ENCODE results near the gene ARV1.
A peak's percentile ranks its signal among the peaks of the same experiment; 100 is the strongest.

The ARV1 gene

DNA sequence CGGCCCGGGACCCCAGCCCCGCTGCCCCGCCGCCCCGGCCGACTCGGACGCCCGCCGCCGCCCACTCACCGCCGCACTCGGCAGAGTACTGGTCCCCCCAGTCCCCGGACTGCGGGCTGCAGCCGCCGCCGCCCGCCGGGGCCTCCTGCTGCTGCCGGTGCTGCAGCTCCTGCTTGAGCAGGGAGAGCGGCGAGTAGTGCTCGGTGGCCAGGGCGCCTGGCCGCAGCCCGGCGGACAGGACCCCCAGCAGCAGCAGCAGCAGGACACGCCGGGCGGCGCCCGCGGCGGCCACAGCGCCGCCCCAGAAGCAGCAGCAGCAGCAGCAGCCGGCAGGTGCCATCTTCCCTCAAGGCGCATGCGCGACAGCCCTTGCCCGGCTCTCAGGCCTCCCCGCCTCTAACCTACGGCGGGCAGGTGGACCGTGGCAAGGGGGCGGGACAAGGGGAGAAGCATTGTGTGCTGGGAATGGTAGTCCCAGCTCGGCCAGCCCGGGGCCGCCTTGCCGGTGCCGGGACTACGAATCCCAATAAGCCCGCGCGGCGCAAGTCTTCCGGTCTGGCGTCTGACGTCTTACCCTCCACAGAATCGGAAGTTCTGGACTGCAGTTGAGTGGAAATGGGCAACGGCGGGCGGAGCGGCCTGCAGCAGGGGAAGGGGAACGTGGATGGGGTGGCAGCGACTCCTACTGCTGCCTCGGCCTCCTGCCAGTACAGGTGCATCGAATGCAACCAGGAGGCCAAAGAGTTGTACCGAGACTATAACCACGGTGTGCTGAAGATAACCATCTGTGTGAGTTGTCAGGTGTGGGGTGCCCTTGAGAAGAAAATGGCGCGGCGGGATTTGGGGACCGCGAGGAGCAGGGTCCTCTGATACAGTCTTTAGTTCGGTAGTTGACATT lies at the start of gene ARV1, which contains the start of gene TTC13:
Gene ARV1, plus strand, starts transcription at position 604 of the 898 bp plus-strand sequence. Its CDS starts 12 bp downstream, at position 616.
Gene TTC13, minus strand, starts transcription at position 371 of the 898 bp plus-strand sequence. Its CDS starts 31 bp downstream, at position 340.
- peak; percentile 96 for DNase-seq (ENCODE audit: low read depth)

DNA sequence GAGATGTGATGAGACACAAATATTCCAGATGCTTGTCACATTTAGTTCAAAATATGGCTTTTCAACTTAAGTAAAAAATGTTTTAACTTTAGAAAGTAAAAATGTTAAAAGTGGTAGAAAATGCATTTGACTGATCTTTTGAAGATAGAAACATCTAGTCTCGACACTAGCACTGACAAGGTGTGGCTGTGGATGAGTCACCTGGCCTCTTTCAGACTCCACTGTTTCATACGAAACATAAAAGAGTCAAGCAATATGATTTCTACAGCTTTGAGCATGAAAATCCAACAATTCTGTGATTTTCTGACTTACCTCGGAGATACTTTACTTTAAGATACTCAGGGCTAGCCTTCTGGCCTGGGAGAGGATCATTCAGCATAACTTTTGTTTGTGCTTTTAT lies 47.9 kb upstream of the ARV1 start:
- DNase-seq (ENCODE audit: low read depth): no peak

DNA sequence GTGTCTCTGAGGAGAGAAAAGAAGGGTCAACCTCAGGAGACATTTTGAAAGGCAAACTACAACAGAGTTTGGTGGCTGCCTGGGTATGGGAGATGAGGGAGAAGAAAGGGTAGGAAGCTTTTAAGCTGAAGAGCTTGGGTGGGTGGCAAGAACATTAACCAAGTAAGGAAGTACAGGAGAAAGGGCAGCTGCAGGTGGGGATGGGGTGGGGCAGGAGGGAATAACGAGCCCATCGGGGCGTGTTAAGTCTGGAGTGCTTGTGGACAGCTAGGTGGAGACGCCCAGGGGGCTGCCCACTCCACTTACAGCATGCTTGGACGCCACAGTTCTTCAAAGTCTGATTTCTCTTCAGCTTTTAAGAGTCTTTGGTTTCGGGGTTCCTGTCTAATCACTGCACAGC lies 43.0 kb upstream of the ARV1 start:
- DNase-seq (ENCODE audit: low read depth): no peak

DNA sequence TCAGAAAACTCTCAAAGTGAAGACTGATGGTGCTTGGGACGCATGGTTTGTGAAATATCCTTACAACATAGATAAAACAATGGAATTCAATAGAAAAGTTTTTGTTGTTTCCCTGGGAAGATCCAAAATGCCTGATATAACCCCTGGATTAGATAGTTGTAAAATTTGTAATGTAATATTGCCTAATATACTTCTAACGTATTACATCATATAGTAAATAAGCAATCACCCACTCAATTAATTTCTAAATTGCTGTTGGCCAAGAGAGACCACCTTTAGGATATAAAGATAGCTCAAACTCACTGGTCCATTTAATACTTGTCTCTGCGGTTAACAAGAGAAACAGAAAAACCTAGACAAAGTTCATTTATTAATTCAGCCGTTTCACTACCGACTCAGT lies 42.4 kb upstream of the ARV1 start:
- DNase-seq (ENCODE audit: low read depth): no peak

DNA sequence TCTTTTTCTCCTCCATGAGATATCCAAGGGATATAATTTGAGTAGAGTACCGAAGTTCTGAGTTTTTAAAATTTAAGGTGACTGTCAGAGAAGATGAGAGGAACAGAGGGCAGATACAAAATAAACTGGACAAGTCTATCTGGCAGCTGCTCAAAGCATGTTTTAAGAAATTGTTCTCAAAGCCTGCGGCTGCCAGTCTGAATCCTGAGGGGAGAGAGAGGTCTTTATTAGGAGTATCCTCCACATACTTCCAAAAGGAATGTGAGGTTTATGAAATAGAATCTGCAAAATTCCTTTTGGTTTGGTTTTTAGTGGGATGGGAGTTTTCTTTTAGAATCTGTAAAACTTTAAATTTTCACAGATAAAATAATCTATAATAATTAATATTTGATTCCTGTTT lies 41.5 kb upstream of the ARV1 start:
- DNase-seq (ENCODE audit: low read depth): no peak

DNA sequence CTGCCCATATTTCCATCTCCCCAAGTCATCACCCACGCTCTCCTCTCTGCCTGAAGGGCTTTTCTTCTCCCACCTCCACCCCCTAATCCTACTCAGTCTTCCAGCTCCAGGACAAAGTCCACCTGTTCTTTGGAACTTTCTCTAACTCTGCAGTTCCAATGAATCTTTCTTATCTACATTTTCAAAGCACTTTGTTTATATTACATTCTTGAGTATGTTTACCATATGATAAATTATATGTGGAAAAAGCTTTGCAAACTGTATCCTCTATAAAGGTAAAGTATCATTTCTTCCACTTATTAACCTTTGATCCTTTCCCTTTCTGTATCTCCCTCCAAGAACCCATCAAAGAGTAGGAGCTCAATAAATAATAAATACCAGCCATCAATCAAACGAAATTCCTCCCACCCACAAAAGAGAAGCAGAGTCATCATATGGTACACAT lies 39.9 kb upstream of the ARV1 start:
- no peak for DNase-seq (ENCODE audit: low read depth)

DNA sequence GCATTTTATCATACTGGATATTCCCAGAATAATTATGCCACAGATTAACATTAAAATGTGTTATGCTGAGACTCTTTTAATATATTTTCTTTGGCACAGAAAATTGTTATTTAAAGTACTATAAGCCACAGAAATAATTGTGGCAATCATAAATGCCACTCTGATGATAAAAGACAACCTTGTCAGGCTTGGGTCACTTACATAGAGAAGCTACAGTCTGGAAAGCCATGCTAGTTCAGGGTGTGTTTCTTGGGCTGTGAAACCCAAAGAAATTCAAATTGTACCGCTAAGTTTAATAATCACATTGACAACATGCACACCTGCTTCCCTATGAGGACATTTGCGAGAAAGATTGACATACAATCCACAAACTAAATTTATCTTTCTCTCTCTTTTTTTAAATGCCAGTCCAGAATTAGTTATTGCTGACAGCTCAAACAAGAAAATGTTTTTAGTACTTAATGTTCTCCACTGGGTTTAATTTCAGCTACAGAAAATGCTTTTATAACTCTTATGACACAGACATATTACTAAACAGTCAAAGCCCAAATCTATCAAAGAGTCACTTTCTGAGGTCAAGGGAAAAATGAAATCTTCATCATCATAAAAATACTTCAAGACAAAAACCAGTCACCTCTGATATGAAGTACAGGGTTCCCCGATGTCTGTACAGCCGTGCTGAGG lies 38.9 kb upstream of the ARV1 start:
- DNase-seq (ENCODE audit: low read depth): no peak

DNA sequence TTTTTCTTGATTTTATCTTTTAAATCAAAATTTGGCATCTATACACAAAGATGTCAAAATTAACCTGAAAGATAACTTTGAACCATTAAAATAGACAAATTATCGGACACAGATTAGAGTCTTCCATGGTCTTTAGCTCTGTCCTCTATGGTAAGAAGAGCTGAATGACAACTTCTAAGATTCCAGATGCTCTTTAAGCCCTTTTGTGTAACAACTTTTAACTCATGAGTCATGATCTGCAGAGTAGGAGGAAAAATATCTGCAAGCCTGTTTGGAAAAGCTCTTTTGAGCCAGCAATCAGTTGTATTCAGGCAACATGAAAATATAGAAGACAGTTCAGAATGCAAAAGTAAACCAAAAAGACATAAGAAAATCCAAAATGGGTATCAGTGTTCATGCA lies 38.0 kb upstream of the ARV1 start:
- no peak for DNase-seq (ENCODE audit: low read depth)

DNA sequence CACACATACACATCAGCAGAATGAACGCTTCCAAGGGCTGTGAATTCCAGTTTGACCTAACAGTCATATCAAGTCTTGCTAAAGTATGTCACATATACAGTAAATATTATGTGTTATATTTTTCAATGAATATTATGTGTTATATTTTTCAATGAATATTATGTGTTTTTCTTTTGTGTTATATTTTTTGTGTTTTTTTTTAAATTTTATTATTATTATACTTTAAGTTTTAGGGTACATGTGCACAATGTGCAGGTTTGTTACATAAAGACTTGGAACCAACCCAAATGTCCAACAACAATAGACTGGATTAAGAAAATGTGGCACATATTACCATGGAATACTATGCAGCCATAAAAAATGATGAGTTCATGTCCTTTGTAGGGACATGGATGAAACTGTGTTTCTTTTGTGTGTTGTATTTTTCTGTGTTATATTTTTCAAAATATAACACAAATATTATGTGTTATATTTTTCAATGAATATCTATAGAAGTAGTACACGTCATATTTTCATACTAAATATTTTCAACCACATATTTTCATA lies 35.8 kb upstream of the ARV1 start:
- no peak for DNase-seq (ENCODE audit: low read depth)

DNA sequence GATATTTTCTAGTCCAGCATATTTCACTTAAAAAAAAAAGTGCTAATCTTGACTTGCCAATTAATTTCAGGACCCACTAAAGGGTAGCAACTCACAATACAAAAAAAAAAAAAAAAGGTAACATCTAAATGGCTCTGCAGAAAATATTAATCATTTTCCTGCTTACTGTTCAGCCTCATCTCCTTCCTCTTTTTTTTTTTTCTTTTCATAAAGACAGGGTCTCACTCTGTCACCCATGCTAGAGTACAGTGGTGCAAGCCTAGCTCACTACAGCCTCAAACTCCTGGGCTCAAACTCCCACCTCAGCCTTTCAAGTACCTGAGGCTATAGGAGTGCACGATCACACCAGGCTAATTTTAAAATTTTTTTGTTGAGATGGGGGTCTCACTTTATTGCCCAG lies 30.6 kb upstream of the ARV1 start:
- DNase-seq (ENCODE audit: low read depth): no peak

DNA sequence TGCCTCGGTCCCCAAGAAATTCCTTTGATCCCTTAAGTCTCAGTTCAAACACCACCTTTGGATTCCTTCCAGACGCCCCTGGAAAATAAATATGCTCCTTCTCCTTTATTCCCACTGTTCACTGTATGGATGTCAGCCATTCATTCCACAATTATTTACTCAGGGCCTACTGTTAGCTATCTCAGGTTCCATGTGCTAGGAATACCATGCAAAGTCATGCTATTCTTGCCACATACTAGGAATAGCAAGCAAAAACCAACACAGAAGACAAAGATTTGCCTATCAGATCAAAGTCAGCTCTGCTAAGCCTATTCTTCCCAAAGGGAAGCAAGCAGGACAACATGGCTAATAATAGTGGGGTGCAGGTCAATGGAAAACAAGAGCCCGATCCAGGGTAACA lies 30.0 kb upstream of the ARV1 start:
- DNase-seq (ENCODE audit: low read depth): no peak

DNA sequence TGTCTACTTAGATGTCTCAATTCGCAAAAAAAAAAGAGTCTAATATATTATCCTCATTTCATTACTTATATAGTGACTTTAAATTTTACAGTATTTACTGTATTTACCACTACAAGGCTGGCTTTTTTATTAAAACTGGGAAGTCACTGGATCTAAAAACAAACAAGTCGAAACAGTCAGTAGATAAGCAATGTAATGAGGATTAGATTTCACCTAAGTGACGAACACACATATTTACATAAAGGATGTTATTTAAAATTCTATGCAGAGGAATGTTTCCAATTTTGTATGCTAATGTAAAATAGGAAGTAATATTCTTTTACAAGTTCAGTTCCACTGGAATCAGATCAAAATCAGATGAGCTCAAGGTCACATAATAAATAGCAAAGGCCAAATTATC lies 28.5 kb upstream of the ARV1 start:
- DNase-seq (ENCODE audit: low read depth): no peak

DNA sequence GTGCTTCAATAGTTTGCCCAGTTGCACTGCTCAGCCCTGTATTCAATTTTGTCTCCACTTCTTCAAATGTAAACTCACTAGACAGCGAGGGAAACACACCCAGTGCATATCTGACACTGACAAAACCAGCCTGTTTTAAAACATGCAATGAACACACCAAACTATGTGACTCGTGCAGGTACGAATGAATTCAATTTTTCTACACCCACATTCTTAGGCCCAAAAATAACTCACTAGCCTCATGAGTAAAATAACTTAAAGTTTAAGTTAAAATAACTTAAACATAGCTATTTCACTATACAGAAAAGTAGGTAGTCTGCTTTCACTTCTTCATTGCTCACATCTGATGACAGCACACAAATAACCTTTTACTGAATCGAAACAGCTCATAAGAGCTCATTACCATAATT lies 21.3 kb upstream of the ARV1 start:
- no peak for DNase-seq (ENCODE audit: low read depth)

DNA sequence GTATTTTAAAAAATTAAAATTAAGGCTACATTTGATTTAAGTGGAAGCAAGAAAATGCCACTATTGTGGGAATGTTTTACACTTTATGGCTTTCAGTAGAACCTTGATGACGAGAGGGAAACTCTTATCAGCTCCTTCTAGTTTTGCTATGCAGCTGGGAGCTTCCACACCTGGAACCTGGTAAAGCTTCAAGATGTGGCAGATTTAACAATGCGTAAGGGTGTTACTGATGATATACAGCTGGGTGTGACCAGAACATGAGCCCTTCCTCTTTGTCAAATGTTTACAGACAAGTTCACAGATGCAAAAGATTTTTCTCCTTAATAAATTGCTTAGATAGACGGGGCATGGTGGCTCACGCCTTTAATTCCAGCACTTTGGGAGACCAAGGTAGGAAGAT lies 20.5 kb upstream of the ARV1 start:
- no peak for DNase-seq (ENCODE audit: low read depth)

DNA sequence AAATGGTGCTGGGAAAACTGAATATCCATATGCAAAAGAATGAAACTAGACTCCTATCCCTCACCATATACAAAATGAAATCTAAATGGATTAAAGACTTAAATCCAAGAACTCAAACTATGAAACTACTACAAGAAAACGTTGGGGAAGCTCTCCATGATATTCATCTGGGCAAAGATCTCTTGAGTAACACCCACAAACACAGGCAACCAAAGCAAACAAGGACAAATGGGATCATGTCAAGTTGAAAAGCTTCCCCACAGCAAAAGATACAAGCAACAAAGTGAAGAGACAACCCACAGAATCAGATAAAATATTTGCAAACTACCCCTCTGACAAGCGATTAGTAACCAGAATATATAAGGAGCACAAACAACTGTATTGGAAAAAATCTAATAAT lies 14.0 kb upstream of the ARV1 start:
- no peak for DNase-seq (ENCODE audit: low read depth)

DNA sequence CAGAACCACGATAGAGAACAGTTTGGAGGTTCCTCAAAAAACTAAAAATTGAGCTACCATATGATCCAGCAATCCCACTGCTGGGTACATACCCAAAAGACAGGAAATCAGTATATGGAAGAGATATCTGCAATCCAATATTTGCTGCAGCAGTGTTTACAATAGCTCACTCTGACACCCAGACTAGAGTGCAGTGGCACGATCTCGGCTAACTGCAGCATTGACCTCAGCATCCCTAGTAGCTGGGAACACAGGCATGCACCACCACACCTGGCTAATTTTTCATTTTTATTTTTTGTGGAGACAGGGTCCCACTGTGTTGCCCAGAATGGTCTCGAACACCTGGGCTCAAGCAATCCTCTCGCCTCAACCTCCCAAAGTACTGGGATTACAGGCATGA lies 13.4 kb upstream of the ARV1 start:
- DNase-seq (ENCODE audit: low read depth): no peak

DNA sequence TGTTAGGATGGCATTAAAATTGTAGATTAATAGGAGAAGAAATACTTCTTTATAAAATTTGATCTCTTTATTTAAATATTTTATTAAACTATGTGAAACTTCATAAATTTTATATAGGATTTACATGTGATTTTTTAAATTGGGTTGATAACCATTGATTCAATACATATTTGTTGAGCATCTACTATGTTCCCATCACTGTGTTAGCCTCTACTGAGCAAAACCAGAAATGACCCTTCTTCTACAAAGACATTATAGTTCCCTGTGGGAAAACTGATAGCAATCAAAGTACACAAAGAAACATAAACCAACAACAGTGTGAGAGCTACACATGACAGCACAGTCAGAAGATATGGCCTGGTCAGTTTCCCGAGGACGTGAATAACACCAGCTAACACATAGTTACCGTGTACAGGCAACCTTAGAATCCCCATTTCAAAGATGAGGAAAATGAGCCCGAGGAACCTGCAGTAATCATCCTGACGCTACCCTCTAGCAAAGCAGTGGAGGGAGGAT lies 12.5 kb upstream of the ARV1 start:
- DNase-seq (ENCODE audit: low read depth): no peak

DNA sequence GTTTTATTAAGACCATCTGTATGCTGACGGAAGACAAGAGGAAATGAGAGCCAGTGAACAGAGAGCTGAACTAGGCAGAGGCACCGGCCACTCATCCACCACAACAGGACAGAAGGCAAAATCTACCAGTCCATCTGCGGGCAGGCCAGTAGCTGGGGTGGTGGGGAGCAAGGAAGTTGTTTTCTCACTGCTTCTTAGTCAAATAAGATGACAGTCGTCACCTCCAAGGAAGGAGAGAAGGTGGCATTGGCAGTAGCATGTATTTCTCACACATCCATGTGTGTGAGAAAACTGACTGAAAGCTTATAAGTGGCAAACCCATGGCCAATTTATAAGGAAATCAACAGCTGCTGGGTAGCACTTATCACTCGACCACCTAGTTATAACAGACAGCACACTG lies 8.5 kb upstream of the ARV1 start:
- DNase-seq (ENCODE audit: low read depth): no peak

DNA sequence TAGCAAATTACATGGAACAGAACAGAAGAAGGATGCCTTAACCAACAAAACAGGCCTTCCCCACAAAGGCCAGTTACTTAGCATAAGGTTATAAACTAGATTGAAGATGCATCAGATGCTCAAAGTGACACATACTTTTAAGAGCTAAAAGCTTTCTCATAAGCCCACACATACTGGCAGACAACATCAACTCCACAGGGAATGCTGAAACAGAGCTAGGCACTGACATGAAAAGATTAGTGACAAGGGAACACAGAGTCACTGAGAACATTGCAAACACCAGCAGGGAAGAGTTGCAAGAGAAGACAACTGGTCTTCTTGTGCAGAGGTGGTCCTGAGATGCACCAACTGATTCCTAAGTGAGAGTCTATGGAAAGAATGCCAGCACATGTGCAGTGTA lies 7.1 kb upstream of the ARV1 start:
- no peak for DNase-seq (ENCODE audit: low read depth)

DNA sequence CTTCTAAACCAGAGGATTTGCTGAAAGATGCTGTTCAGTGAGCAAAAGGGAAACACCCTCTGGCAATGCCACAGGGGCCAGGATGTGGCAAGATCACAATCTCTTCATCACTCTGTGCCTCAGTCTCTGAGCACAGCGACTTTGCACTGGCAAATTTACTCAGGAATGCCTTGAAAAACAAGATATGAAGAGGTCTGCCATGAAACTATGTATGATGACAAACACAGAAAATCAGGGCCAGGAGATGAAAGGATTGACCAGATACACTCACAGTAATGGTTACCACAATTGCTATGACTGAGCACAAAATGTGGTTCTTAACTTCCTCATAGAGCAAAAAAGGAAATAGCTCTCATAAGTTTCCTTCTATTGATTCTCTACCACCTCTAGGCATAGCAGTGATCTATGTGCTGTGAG lies 6.0 kb upstream of the ARV1 start:
- peak; percentile 41 for DNase-seq (ENCODE audit: low read depth)

DNA sequence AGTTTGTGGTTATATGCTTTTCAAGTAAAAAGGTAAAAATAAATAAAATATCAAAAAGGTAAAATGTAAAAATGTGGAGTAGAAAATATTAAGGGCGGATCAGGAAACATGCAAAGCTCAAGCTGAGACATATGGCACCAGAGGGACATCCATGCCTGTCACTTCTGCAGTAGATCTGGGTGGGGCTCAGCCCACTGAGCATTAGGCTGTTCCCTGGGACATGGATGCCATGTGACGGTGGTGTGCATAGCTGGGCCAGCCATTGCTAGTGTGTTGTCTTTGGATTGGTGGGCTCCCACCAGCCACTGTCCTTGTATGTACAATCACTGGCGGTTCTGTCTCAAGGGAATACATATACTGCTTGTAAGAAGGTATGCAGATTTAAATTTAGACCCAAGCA lies 3.3 kb upstream of the ARV1 start:
- DNase-seq (ENCODE audit: low read depth): no peak

DNA sequence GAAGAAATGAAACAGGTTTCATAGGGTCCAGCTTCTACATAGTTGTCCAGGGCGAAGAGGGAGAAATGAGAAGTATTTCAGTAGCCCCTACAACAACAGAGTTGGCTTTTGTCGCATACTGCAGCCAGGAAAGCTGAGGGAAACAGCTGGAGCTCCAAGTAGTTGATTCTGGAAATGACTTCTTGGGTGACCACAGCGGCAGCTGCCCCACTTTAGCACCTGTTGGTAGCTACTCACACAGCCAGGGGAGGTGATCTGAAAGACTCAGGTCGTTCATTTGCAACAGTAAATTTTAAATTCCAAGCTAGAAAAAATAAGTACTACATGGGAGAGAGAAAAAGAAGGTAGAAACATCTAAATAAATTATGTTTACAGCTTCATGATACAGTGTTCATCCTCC lies 2.5 kb upstream of the ARV1 start:
- no peak for DNase-seq (ENCODE audit: low read depth)

All from activated T-cell treated with anti-CD3 and anti-CD28 coated beads for 48 hours (primary cell).